Measurements from ENCODE around the gene VSIG2.

VSIG2 gene

DNA sequence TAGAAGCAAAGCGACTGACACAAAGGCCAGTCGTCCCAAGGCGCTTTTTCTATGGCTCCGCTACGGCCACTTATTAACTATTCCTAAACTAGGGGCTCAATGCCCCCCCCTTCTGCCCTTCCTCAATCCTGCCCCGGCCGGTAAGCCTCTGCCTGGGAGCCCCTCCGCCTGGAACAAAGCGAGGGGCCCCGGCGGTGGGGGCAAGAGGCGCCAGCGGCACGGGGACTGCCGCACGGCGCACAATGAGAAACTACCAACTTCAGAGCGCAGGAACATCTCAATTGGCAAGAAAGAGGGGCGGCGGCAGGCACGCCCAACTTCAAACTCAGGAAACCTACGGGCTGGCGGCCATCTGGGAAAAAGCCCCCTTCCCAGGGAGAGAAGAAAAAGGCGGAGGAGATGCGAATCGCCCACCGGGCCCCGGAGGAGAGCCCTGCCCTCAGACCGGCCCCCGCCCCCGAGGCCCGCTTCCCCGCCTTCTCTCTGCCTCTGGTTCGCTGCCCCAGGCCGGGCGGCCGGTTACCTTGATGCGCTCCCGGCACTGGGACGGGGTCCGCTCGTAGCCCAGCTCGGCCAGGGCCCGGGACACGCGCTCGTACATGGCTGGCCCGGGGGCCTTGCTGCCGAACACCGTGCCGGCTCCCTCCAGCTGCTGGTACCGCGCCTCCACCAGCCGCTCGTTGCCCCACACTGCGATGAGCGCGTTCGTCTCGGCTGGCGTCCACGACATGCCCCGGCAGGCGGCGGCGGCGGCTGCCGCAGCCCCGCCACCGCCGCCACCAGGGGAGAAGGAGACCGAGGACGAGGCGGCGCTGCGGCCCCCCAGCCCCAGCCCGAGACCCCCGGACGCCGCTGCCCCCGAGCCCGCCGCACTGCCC is 47.5 kb upstream of the VSIG2 start:
- peak; percentile 14 to 30 for DNase-seq (ENCODE audit: low read depth in 1 of 2, low spot score in 1 of 2)
- Histone ChIP-seq H3K27me3 (ENCODE audit: insufficient read depth, poor library complexity, severe bottlenecking) (peaks cover 3% of the 10 kb centered on the region), H3K27ac (replicated peaks) (peak overlapping the region; percentile 42), H3K4me3 (replicated peaks; ENCODE audit: insufficient read depth, low read length) (peak overlapping the region; percentile 96)
- TF ChIP-seq SPI1 (IDR thresholded peaks at IDR 0.05; ENCODE audit: borderline replicate concordance, low read depth): no peak
- TF ChIP-seq GABPA (IDR thresholded peaks at IDR 0.05; ENCODE audit: low read depth): no peak
- TF ChIP-seq CTCF (IDR thresholded peaks at IDR 0.05; ENCODE audit: insufficient read depth, low read length): no peak
- TF ChIP-seq POLR2AphosphoS5 (IDR thresholded peaks at IDR 0.05; ENCODE audit: low read depth): no peak

DNA sequence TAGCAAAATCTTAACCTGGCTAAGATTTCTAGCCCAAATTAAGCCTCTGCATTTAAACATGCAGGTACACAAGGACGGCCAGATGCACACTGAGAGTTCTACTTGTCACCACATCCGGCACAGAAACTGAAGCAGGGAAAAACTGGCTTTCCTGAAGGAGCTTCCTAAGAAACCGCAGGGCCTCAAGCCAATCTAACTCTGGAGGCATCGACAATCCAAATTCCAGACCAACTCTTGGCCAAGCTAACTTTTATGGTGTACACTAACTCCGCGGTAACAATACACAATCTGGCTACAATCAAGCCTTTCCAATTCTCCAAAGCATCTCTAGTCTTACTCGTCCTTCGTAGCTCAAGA is 46.9 kb upstream of the VSIG2 start:
- Histone ChIP-seq H3K27ac (replicated peaks) (no peak overlapping the region), H3K27me3 (ENCODE audit: insufficient read depth, poor library complexity, severe bottlenecking) (peaks cover 3% of the 10 kb centered on the region), H3K4me3 (replicated peaks; ENCODE audit: insufficient read depth, low read length) (peak overlapping the region; percentile 96)
- TF ChIP-seq POLR2AphosphoS5 (IDR thresholded peaks at IDR 0.05; ENCODE audit: low read depth) (no peak), SPI1 (IDR thresholded peaks at IDR 0.05; ENCODE audit: borderline replicate concordance, low read depth) (no peak), REST (IDR thresholded peaks at IDR 0.05; ENCODE audit: insufficient replicate concordance, low read depth) (no peak), CTCF (IDR thresholded peaks at IDR 0.05; ENCODE audit: insufficient read depth, low read length) (no peak), GABPA (IDR thresholded peaks at IDR 0.05; ENCODE audit: low read depth) (no peak)
- DNase-seq (ENCODE audit: low read depth in 1 of 2, low spot score in 1 of 2): no peak

GRCh38 chr11:124796312-124796711 is 44.3 kb upstream of the VSIG2 start:
- peaks cover 3% of the 10 kb centered on the region for H3K27me3 ChIP-seq (ENCODE audit: insufficient read depth, poor library complexity, severe bottlenecking)
- H3K27ac ChIP-seq (replicated peaks): no peak overlapping the region
- no peak for DNase-seq (ENCODE audit: low read depth in 1 of 2, low spot score in 1 of 2)
- no peak overlapping the region for H3K4me3 ChIP-seq (replicated peaks; ENCODE audit: insufficient read depth, low read length)
- TF ChIP-seq REST (IDR thresholded peaks at IDR 0.05; ENCODE audit: insufficient replicate concordance, low read depth) (no peak), CTCF (IDR thresholded peaks at IDR 0.05; ENCODE audit: insufficient read depth, low read length) (no peak), POLR2AphosphoS5 (IDR thresholded peaks at IDR 0.05; ENCODE audit: low read depth) (no peak), GABPA (IDR thresholded peaks at IDR 0.05; ENCODE audit: low read depth) (no peak), SPI1 (IDR thresholded peaks at IDR 0.05; ENCODE audit: borderline replicate concordance, low read depth) (no peak)

All from HL-60 (cell line).